Adipocyte (in vitro differentiated cells): Measurements from ENCODE around the gene MGMT.

ENCODE experiments used
- DNase-seq: peaks from one replicate; pipeline ENCODE4 v3.0.0-alpha.2; 2015; ENCODE audit warnings: low read depth
- H3K27me3 ChIP-seq: replicated peaks from 2 replicates; pipeline ENCODE4 v1.7.0; 2013; ENCODE audit warnings: mild to moderate bottlenecking, low read length, moderate library complexity; ENCODE audit not compliant: control insufficient read depth, insufficient read depth
- H3K36me3 ChIP-seq: 2 replicates; pipeline ENCODE4 v1.7.0; 2013; ENCODE audit warnings: low read length, mild to moderate bottlenecking, moderate library complexity; ENCODE audit not compliant: control insufficient read depth, insufficient read depth, severe bottlenecking
- H3K4me1 ChIP-seq: 2 replicates; pipeline ENCODE4 v1.7.0; 2013; ENCODE audit warnings: mild to moderate bottlenecking, low read length, moderate library complexity; ENCODE audit not compliant: control insufficient read depth, insufficient read depth
- H3K4me3 ChIP-seq: 2 replicates; pipeline ENCODE4 v1.7.0; 2013; ENCODE audit warnings: mild to moderate bottlenecking, low read length, moderate library complexity
- H3K9ac ChIP-seq: 2 replicates; pipeline ENCODE4 v1.7.0; 2013; ENCODE audit warnings: mild to moderate bottlenecking, low read length, moderate library complexity
- H3K9me3 ChIP-seq: 2 replicates; pipeline ENCODE4 v1.7.0; 2013; ENCODE audit warnings: mild to moderate bottlenecking, low read length, moderate library complexity; ENCODE audit not compliant: control insufficient read depth

Gene MGMT

DNA sequence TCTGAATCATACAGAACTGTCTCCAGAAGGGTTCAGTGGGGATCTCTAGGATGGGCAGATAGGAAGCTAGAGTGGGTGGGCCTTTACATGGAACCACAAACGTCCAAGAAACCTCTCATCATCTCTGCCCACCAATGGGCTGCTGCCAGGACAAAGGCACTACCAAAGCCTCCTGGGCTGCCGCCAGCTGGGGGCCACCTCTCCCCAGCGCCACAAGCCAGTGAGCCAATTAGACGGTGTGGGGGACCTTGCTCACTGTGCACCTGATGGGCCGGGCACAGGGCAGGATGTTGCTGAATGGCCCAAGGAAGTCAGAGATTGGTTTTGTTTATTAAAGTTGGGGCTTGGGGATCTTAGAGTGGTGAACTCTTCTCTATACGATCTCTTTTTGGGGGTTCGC, 242.1 kb downstream of the MGMT start:
- H3K9ac ChIP-seq: no peak overlapping the region
- H3K4me3 ChIP-seq: no peak overlapping the region
- H3K9me3 ChIP-seq: no peaks in the 10 kb centered on the region
- DNase-seq: no peak
- peaks cover 13% of the 10 kb centered on the region for H3K4me1 ChIP-seq
- peaks cover 6% of the 10 kb centered on the region for H3K36me3 ChIP-seq
- H3K27me3 ChIP-seq: no peaks in the 10 kb centered on the region

DNA sequence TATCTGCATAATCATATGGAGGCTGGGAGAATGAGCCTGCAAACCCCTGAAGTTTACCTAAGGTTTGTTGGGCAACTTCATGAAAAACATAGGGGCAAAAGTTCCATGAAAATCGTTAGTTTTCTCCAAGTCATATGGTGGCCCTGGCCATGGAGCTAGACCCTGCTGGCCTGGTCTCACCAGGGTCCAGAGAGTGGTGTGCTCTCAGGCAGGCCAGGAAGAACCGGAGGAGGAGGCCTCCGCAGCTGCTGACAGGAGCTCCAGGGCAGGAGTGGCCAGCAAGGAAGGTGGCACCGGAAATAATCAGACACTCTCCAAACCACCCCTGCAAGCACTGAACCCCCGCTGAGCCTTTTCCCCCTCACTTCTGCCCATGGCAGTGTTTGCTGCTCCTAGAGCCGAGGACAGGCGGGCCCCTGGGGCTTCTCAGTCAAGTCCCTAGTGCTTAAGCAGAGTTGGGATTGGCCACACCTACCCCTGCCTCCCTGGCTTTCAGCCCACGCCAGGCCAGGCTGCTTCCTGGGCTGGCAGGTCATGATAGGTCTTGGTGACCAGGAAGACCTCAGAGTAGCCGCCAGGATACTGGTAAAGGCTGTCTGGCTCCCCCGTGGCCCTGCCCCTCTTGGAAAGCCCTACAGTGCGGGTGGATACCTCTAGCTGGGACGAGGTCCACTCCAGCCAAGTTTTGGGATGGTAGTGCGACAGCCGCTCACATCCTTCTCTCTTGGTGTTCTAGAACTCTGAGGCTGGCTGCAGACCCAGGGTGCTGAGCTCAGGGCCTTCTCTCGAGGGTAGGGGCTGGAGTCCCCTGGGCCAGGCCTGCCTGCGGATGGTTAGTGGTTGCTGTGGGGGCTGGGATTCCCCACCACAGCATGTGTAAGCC, 242.8 kb downstream of the MGMT start:
- DNase-seq: no peak
- Histone ChIP-seq H3K4me3 (no peak overlapping the region), H3K9ac (no peak overlapping the region), H3K4me1 (peaks cover 12% of the 10 kb centered on the region), H3K9me3 (no peaks in the 10 kb centered on the region), H3K36me3 (peaks cover 6% of the 10 kb centered on the region), H3K27me3 (no peaks in the 10 kb centered on the region)

DNA sequence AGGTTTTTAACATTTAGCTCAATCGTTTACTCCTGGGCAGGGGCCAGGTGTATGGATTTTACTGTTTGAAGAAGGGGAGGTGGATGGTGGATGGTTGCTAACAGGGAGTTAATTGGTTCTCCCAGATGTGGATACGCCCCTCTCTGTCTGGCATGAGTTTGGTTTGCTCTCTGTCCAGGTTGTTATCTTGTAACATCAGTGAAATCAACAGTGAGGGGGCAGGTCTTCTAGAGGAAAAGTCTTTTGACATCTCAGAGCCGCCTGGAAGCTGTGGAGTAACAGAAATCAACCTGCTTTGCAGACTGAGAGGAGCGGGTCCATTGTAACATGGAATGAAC, 243.4 kb downstream of the MGMT start:
- no peak for DNase-seq
- Histone ChIP-seq H3K4me1 (peaks cover 10% of the 10 kb centered on the region), H3K9ac (no peak overlapping the region), H3K36me3 (peaks cover 6% of the 10 kb centered on the region), H3K9me3 (no peaks in the 10 kb centered on the region), H3K4me3 (no peak overlapping the region), H3K27me3 (no peaks in the 10 kb centered on the region)

DNA sequence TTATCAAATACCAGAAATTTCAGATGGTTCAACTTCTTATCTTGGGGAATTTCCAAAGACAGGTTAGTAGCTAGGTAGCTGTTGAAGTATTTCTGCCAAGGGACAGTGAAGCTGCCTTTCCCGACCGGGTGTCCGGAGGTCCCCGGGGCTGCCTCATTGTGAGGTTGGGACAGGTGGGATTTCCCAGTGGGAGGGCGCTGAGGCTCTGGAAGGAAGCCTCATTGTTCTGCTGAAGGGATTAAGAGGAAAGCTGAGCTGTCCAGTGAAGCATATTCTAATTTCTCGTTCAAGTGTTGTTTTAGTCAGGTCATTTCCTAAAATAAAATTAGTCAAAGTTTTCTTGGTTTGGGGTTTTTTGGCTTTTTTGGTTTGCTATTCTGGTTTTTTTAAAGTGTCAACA, 244.2 kb downstream of the MGMT start:
- Histone ChIP-seq H3K4me1 (peaks cover 10% of the 10 kb centered on the region), H3K9ac (no peak overlapping the region), H3K27me3 (no peaks in the 10 kb centered on the region), H3K9me3 (no peaks in the 10 kb centered on the region), H3K36me3 (peaks cover 6% of the 10 kb centered on the region), H3K4me3 (no peak overlapping the region)
- DNase-seq: no peak

DNA sequence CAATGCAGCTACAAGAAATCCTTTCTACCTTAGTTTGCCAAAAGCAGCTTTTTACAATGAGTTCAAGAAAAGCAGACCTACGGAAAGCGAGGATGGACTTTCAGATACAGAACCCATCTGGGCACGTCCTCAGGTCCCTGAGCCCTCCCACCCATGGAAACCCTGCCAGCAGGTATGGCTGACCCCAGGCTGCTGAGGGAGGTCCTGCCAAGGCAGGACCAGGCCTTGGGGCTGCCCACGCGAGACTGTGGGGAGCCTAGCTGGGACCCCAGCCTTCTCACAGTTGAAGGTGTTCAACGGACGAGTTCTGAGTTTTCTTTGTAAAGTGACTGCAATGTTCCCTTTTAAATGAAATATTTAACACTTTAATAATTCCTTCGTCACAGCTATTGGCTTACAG, 245.0 kb downstream of the MGMT start:
- Histone ChIP-seq H3K9me3 (no peaks in the 10 kb centered on the region), H3K4me1 (peaks cover 10% of the 10 kb centered on the region), H3K4me3 (no peak overlapping the region), H3K36me3 (peaks cover 6% of the 10 kb centered on the region), H3K27me3 (no peaks in the 10 kb centered on the region), H3K9ac (no peak overlapping the region)
- no peak for DNase-seq

DNA sequence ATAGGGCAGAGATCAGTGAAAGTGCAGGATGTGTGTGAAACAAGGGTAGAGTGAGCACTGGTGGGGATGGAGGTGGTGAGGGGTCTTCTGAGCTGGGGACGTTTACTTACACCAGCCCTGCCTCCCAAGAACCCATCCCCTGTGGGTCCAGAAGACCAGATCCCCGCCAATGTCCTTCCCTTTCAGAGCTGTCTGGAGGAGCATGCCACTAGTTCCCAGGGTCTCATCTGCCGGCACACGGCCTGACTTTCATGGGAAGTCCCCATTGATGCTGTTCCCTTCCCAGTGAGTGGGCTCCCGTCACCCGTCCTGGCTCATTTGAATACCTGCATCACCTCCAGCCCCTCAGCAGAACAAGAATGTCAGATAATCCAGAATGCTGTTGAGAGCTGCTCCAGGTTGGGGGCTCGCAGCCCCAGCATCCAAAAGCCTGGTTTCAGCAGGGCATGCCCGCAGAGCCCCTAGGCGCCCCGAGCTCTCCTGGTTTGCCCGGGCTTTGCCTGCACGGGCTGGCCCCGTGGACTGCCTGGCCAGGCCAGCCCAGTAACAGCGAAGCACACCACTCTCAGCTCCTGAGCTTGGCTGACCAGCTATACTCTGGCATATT, 246.7 kb downstream of the MGMT start:
- no peaks in the 10 kb centered on the region for H3K4me1 ChIP-seq
- H3K27me3 ChIP-seq: no peaks in the 10 kb centered on the region
- H3K4me3 ChIP-seq: no peak overlapping the region
- H3K9ac ChIP-seq: no peak overlapping the region
- no peaks in the 10 kb centered on the region for H3K9me3 ChIP-seq
- DNase-seq: no peak
- H3K36me3 ChIP-seq: peaks cover 6% of the 10 kb centered on the region

DNA sequence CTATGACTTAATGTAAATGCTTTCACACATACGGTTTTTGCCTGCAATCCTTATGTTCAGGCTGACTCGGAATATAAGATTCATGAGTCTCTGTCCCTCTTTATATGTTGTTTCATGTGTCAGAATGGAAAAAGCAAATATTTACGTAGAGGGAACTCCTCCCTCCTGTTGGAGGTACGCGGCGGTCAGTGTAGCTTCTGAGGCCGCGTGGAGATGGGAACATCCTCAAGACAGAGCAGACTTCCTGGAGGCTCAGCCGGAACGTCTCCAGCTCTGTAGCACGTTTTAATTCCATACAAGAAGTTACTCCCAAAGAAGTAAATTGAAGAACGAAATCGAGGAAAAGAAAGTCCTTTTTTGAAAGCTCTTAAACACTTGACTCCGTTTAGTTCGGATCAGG, 248.8 kb downstream of the MGMT start:
- Histone ChIP-seq H3K9ac (no peak overlapping the region), H3K27me3 (no peaks in the 10 kb centered on the region), H3K4me3 (no peak overlapping the region), H3K36me3 (peaks cover 3% of the 10 kb centered on the region), H3K9me3 (no peaks in the 10 kb centered on the region), H3K4me1 (no peaks in the 10 kb centered on the region)
- DNase-seq: no peak

DNA sequence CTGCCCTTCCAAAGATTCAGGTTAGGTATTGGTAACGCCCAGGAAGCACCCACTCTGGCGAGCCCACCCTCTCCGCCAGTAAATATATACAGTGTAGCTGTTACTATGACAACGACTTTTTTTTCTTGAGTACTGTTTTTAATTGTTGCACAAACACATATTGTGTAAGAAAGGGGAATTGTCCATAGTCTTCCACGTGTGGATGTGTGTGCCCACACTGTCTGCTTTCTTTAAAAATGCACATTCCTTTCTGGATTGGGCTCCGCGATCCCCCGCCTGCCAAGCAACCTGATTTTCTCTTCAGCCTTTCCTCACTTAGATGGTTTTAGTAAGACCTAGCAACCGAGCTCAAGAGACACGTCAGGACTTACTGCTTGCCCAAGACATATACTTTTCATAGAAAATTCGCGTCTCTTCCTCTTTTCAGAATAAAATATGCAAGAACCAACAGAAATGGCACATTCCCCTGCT, 249.2 kb downstream of the MGMT start:
- H3K4me3 ChIP-seq: no peak overlapping the region
- no peak overlapping the region for H3K9ac ChIP-seq
- H3K9me3 ChIP-seq: peaks cover 4% of the 10 kb centered on the region
- no peaks in the 10 kb centered on the region for H3K27me3 ChIP-seq
- H3K36me3 ChIP-seq: no peaks in the 10 kb centered on the region
- H3K4me1 ChIP-seq: no peaks in the 10 kb centered on the region
- no peak for DNase-seq

DNA sequence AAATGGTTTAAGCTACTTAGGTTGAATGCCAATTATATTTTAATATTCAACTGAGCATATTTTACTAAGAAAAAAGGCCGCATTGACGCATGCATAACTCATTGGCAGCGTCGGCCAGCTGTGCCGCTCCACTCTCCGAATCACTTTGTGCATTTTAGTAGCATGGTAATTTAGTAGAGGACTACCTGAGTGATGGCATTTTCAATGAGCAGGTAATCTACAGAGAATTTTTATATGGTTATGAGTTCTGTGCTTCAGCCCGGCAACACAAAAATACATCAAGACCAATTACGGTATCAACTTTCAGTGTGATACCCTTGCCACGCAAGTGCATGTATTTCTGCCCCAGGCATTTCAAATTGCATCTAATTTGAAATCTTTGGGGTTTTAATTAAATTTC, 249.8 kb downstream of the MGMT start:
- no peak for DNase-seq
- no peaks in the 10 kb centered on the region for H3K36me3 ChIP-seq
- no peaks in the 10 kb centered on the region for H3K4me1 ChIP-seq
- H3K9me3 ChIP-seq: peaks cover 10% of the 10 kb centered on the region
- no peaks in the 10 kb centered on the region for H3K27me3 ChIP-seq
- no peak overlapping the region for H3K4me3 ChIP-seq
- H3K9ac ChIP-seq: no peak overlapping the region

DNA sequence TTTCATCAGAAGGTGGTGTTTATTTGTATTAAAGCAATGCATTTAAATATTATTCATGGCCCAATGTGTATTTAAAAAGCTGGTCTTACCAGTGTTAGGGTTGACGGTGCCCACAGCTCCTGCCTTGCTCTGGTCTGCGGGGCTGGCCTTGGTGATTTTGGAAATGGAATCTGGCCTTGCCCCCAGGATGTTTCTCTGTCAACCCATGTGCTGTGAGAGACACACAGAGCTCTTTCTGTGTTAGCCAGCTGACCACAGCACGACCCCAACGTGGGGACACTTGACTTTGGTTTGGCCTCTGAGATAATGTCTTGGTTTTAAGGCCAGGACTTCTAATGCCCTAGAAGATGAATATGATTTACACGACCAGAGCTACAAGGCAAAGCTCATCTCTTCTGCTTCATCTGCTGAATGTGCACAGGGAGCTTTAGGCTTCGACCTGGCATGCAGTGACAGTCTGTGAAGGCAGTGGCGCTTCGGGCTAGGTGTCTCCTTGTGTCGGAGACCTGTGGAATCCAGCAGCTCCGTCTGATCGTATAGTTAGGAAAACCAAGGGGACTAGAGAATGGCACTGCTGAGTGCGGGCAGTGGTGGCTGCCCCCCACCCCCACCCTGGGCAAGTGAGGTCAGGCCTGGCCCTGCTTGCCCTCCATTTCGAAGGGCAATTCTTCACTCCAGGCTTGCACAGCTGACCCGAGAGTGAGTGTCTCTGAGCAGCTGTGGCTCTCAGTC, 250.9 kb downstream of the MGMT start:
- no peak for DNase-seq
- no peaks in the 10 kb centered on the region for H3K27me3 ChIP-seq

More for the DNA sequence above, 250.9 kb downstream of the MGMT start:
- Histone ChIP-seq H3K4me3 (no peak overlapping the region), H3K9ac (no peak overlapping the region), H3K9me3 (peaks cover 19% of the 10 kb centered on the region), H3K4me1 (no peaks in the 10 kb centered on the region), H3K36me3 (no peaks in the 10 kb centered on the region)
